CD4-positive, alpha-beta memory T cell (primary cell): ENCODE measurements around the gene DAAM1. TPM values are rescaled to one million over a fixed set of nuclear protein-coding genes. Genes with fewer than 3 reads are reported as not detected.

Experiments used
- CTCF ChIA-PET: fragments of 350-600 bp; sonication (Branson Sonifier 250); formaldehyde crosslinking; loops from one replicate; lab custom pipeline; 2021; ENCODE audit warnings: inconsistent platforms; ENCODE audit not compliant: partially characterized antibody; lab: Charles Lee
- POLR2A ChIA-PET: fragments of 350-600 bp; sonication (Branson Sonifier 250); formaldehyde crosslinking; loops from one replicate; lab custom pipeline; 2021; ENCODE audit not compliant: partially characterized antibody; lab: Charles Lee
- DNase-seq, 5 donors: peaks; one replicate each; pipeline versions ENCODE4 v3.0.0 to v3.0.0-alpha.2; 2020 to 2022; ENCODE audit warnings: mixed read lengths in 1 of 5
- H3K27ac ChIP-seq: one replicate; pipeline ENCODE4 v1.7.0; 2013; ENCODE audit warnings: low read depth, low read length
- H3K27me3 ChIP-seq: 2 replicates; pipeline ENCODE4 v1.7.0; 2013; ENCODE audit warnings: mild to moderate bottlenecking, low read length, moderate library complexity; ENCODE audit not compliant: insufficient read depth
- H3K36me3 ChIP-seq: 2 replicates; pipeline ENCODE4 v1.7.0; 2013; ENCODE audit warnings: mild to moderate bottlenecking, low read length, moderate library complexity; ENCODE audit not compliant: insufficient read depth
- H3K4me1 ChIP-seq: 2 replicates; pipeline ENCODE4 v1.7.0; 2013; ENCODE audit warnings: mild to moderate bottlenecking, low read length, moderate library complexity; ENCODE audit not compliant: insufficient read depth
- H3K4me3 ChIP-seq, 2 donors: one replicate each; pipeline ENCODE4 v1.7.0; 2013; ENCODE audit warnings: low read length in 2 of 2, mild to moderate bottlenecking in 1 of 2
- H3K9me3 ChIP-seq, 2 donors: one replicate each; pipeline ENCODE4 v1.7.0; 2013; ENCODE audit warnings: low read length in 2 of 2, control low read depth in 1 of 2; ENCODE audit not compliant: control insufficient read depth in 1 of 2
- H3K27ac Mint-ChIP-seq, 7 donors: one replicate each; pipeline ENCODE4 v1.8.0; 2020 to 2021; ENCODE audit warnings: mixed read lengths in 7 of 7, mild to moderate bottlenecking in 6 of 7, inconsistent platforms in 3 of 7, moderate library complexity in 3 of 7
- H3K27me3 Mint-ChIP-seq, 2 donors: one replicate each; pipeline ENCODE4 v1.8.0; 2020 to 2021; ENCODE audit warnings: mixed read lengths in 2 of 2
- H3K36me3 Mint-ChIP-seq, 2 donors: one replicate each; pipeline ENCODE4 v1.8.0; 2020 to 2021; ENCODE audit warnings: mixed read lengths in 2 of 2, inconsistent platforms in 1 of 2, mild to moderate bottlenecking in 1 of 2
- H3K4me1 Mint-ChIP-seq, 4 donors: one replicate each; pipeline ENCODE4 v1.8.0; 2020 to 2021; ENCODE audit warnings: mixed read lengths in 4 of 4, mild to moderate bottlenecking in 1 of 4
- H3K4me3 Mint-ChIP-seq, 8 donors: one replicate each; pipeline ENCODE4 v1.8.0; 2020 to 2021; ENCODE audit warnings: mixed read lengths in 8 of 8, mild to moderate bottlenecking in 7 of 8, moderate library complexity in 6 of 8, inconsistent platforms in 3 of 8
- H3K9me3 Mint-ChIP-seq, 8 donors: one replicate each; pipeline ENCODE4 v1.8.0; 2020 to 2021; ENCODE audit warnings: mixed read lengths in 8 of 8, mild to moderate bottlenecking in 5 of 8, inconsistent platforms in 3 of 8, moderate library complexity in 1 of 8
- intact Hi-C: fragments of 100-400 bp; cut with micrococcal nuclease; formaldehyde crosslinking; loops from one replicate; pipeline ENCODE4 v1.15.1; 2023
- polyA plus RNA-seq, 2 donors: library from polyadenylated mRNA; unstranded; fragments of 300-500 nt; fragmentation: Illumina TruSeq; gene quantifications; one replicate each; pipeline ENCODE4 v1.2.3, GENCODE V29; 2021
- total RNA-seq, 2 experiments: library from RNA; stranded (reverse); gene quantifications; one replicate each; pipeline ENCODE4 v1.2.3, GENCODE V29; 2021

The DAAM1 gene
- total and polyA plus RNA-seq, 4 experiments from 2014 or later = 5.4 to 25.6 (median 20.0) TPM

GRCh38 chr14:59317798-59318505, 129.5 kb downstream of the DAAM1 start:
- POLR2A ChIA-PET = no interaction called here
- H3K4me3 ChIP-seq = no peak overlapping the region
- H3K4me3 Mint-ChIP-seq = no peak overlapping the region
- intact Hi-C loops = no loop called here
- no peaks in the 10 kb centered on the region for H3K9me3 Mint-ChIP-seq
- H3K36me3 Mint-ChIP-seq = peaks cover 18 to 19% of the 10 kb centered on the region in 2 donors
- H3K4me1 Mint-ChIP-seq = no peaks in the 10 kb centered on the region
- CTCF ChIA-PET = no interaction called here
- no peak for DNase-seq
- H3K27ac Mint-ChIP-seq = no peak overlapping the region
- no peaks in the 10 kb centered on the region for H3K36me3 ChIP-seq
- H3K27me3 Mint-ChIP-seq = no peaks in the 10 kb centered on the region
- H3K4me1 ChIP-seq = no peaks in the 10 kb centered on the region
- no peaks in the 10 kb centered on the region for H3K9me3 ChIP-seq
- H3K27ac ChIP-seq = no peak overlapping the region
- H3K27me3 ChIP-seq = no peaks in the 10 kb centered on the region

- ChIA-PET CTCF (interaction anchor here (1.7 kb wide), 1 partner anchor 11 kb away, joined by 4 read pairs; no protein-coding TSS in a partner anchor), POLR2A (no interaction called here)
- intact Hi-C loops = no loop called here
- Mint-ChIP-seq H3K9me3 (no peaks in the 10 kb centered on the region), H3K36me3 (peaks cover 23 to 25% of the 10 kb centered on the region in 2 donors), H3K4me3 (no peak overlapping the region), H3K4me1 (no peaks in the 10 kb centered on the region), H3K27ac (no peak overlapping the region), H3K27me3 (no peaks in the 10 kb centered on the region)
- Histone ChIP-seq H3K4me3 (no peak overlapping the region), H3K9me3 (no peaks in the 10 kb centered on the region), H3K27me3 (no peaks in the 10 kb centered on the region), H3K36me3 (no peaks in the 10 kb centered on the region), H3K27ac (no peak overlapping the region), H3K4me1 (no peaks in the 10 kb centered on the region)
- DNase-seq = no peak
Observed at GRCh38 chr14:59318908-59319307, 130.4 kb downstream of the DAAM1 start.

GRCh38 chr14:59320361-59320760, 131.9 kb downstream of the DAAM1 start:
- ChIA-PET POLR2A (no interaction called here), CTCF (no interaction called here)
- Histone ChIP-seq H3K9me3 (no peaks in the 10 kb centered on the region), H3K36me3 (no peaks in the 10 kb centered on the region), H3K4me3 (no peak overlapping the region), H3K4me1 (no peaks in the 10 kb centered on the region), H3K27me3 (no peaks in the 10 kb centered on the region), H3K27ac (no peak overlapping the region)
- no peak overlapping the region for H3K27ac Mint-ChIP-seq
- no peaks in the 10 kb centered on the region for H3K27me3 Mint-ChIP-seq
- no peaks in the 10 kb centered on the region for H3K9me3 Mint-ChIP-seq
- H3K4me1 Mint-ChIP-seq = no peaks in the 10 kb centered on the region
- DNase-seq = no peak
- intact Hi-C loops = no loop called here
- H3K4me3 Mint-ChIP-seq = no peak overlapping the region
- H3K36me3 Mint-ChIP-seq = peaks cover 30 to 32% of the 10 kb centered on the region in 2 donors

GRCh38 chr14:59320763-59321625, 132.5 kb downstream of the DAAM1 start:
- no peaks in the 10 kb centered on the region for H3K27me3 Mint-ChIP-seq
- no peaks in the 10 kb centered on the region for H3K4me1 Mint-ChIP-seq
- H3K27ac ChIP-seq = no peak overlapping the region
- H3K9me3 ChIP-seq = no peaks in the 10 kb centered on the region
- H3K36me3 ChIP-seq = no peaks in the 10 kb centered on the region
- peaks cover 36 to 38% of the 10 kb centered on the region in 2 donors for H3K36me3 Mint-ChIP-seq
- intact Hi-C loops = no loop called here
- POLR2A ChIA-PET = no interaction called here
- H3K4me3 ChIP-seq = no peak overlapping the region
- H3K4me1 ChIP-seq = no peaks in the 10 kb centered on the region
- H3K4me3 Mint-ChIP-seq = no peak overlapping the region
- no peaks in the 10 kb centered on the region for H3K27me3 ChIP-seq
- H3K9me3 Mint-ChIP-seq = no peaks in the 10 kb centered on the region
- CTCF ChIA-PET = no interaction called here
- DNase-seq = no peak
- H3K27ac Mint-ChIP-seq = peak overlapping the region in 2 of 7 donors; percentile 57 to 65

- H3K27ac ChIP-seq = no peak overlapping the region
Observed at GRCh38 chr14:59321626-59321949, 133.1 kb downstream of the DAAM1 start.

GRCh38 chr14:59325906-59326305, 137.4 kb downstream of the DAAM1 start:
- H3K27me3 Mint-ChIP-seq = no peaks in the 10 kb centered on the region
- no peaks in the 10 kb centered on the region for H3K36me3 ChIP-seq
- POLR2A ChIA-PET = no interaction called here
- H3K9me3 Mint-ChIP-seq = no peaks in the 10 kb centered on the region
- no peaks in the 10 kb centered on the region for H3K27me3 ChIP-seq
- peaks cover 63 to 72% of the 10 kb centered on the region in 2 donors for H3K36me3 Mint-ChIP-seq
- intact Hi-C loops = no loop called here
- no peak overlapping the region for H3K4me3 ChIP-seq
- no peaks in the 10 kb centered on the region for H3K4me1 ChIP-seq
- H3K9me3 ChIP-seq = no peaks in the 10 kb centered on the region
- no peak for DNase-seq
- H3K27ac Mint-ChIP-seq = no peak overlapping the region
- no peak overlapping the region for H3K4me3 Mint-ChIP-seq
- no peaks in the 10 kb centered on the region for H3K4me1 Mint-ChIP-seq
- CTCF ChIA-PET = interaction anchor here (1.2 to 2.1 kb wide), 2 partner anchors 196 to 201 kb away, joined by 4 to 6 read pairs; no protein-coding TSS in a partner anchor
- no peak overlapping the region for H3K27ac ChIP-seq

More at GRCh38 chr14:59321626-59321949, 133.1 kb downstream of the DAAM1 start:
- H3K36me3 Mint-ChIP-seq = peaks cover 42% of the 10 kb centered on the region in 2 donors
- intact Hi-C loops = no loop called here
- no peaks in the 10 kb centered on the region for H3K9me3 ChIP-seq
- CTCF ChIA-PET = no interaction called here
- H3K27ac Mint-ChIP-seq = no peak overlapping the region
- H3K27me3 ChIP-seq = no peaks in the 10 kb centered on the region
- H3K4me3 ChIP-seq = no peak overlapping the region
- H3K9me3 Mint-ChIP-seq = no peaks in the 10 kb centered on the region
- no peak overlapping the region for H3K4me3 Mint-ChIP-seq
- no peaks in the 10 kb centered on the region for H3K4me1 ChIP-seq
- DNase-seq = no peak
- no peaks in the 10 kb centered on the region for H3K27me3 Mint-ChIP-seq
- H3K4me1 Mint-ChIP-seq = no peaks in the 10 kb centered on the region
- no peaks in the 10 kb centered on the region for H3K36me3 ChIP-seq
- POLR2A ChIA-PET = no interaction called here

GRCh38 chr14:59328454-59328853, 140.0 kb downstream of the DAAM1 start:
- Mint-ChIP-seq H3K9me3 (no peaks in the 10 kb centered on the region), H3K27ac (peak overlapping the region in 1 of 7 donors; percentile 54), H3K36me3 (peaks cover 59 to 74% of the 10 kb centered on the region in 2 donors), H3K4me1 (no peaks in the 10 kb centered on the region), H3K4me3 (no peak overlapping the region), H3K27me3 (no peaks in the 10 kb centered on the region)
- Histone ChIP-seq H3K27ac (no peak overlapping the region), H3K27me3 (no peaks in the 10 kb centered on the region), H3K36me3 (peaks cover 4% of the 10 kb centered on the region), H3K4me3 (no peak overlapping the region), H3K9me3 (no peaks in the 10 kb centered on the region), H3K4me1 (no peaks in the 10 kb centered on the region)
- DNase-seq = no peak
- intact Hi-C loops = no loop called here
- POLR2A ChIA-PET = no interaction called here
- CTCF ChIA-PET = interaction anchor here (1.0 to 1.9 kb wide), 2 partner anchors 12 to 202 kb away, joined by 3 to 7 read pairs; no protein-coding TSS in a partner anchor
